Uterus (tissue), 2 donors: ENCODE results near the gene PRKAG2.

Experiments
- POLR2A ChIP-seq, 2 donors: fragments of 450-650 bp; IDR thresholded peaks; one replicate each; pipeline ENCODE4 v1.6.1; 2016; ENCODE audit warnings: antibody characterized with exemption in 2 of 2, mild to moderate bottlenecking in 1 of 2, moderate library complexity in 1 of 2
- TF ChIP-seq, protein P1 (sequence below), 4 experiments: fragments of 200-600 bp in 2 of 4; fragments of 450-650 bp in 2 of 4; sonication (generic) in 2 of 4; IDR thresholded peaks; one replicate each; pipeline ENCODE4 v1.5.1; 2016 to 2019; ENCODE audit warnings: antibody characterized with exemption in 4 of 4, mild to moderate bottlenecking in 2 of 4, moderate library complexity in 1 of 4

DNA sequence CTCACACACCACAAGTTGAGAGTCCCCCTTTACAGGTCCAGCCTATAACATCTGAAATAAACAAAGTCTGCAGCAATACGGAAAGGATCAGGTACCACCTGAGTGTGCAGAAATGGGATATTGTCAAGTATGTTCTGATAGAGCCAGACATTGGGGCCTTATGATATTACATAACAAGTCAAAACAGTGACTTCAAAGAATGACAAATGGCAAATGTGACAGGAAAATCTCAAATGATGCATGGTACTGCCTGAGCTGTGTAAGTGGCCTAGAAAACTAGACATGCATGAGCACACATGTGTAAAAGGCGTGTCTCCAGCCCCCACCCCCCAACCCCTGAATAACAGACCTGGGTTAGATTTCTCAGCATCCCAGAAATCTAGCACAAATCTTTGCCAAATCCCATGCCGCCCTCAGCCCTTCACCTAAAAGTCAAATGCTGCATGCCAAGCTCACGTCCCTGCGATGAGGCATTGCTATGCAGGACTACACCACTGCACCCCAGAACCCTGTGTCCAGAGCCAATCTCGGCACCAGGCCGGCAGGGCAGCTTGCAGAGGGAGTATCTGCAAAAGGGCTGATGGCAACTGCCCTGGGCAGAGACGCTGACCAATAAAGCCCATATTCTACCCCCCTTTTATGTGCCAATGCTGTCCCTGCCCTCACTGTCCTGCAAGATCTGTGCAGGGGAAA lies 58.8 kb downstream of the PRKAG2 start:
- TF ChIP-seq, protein P1, sequence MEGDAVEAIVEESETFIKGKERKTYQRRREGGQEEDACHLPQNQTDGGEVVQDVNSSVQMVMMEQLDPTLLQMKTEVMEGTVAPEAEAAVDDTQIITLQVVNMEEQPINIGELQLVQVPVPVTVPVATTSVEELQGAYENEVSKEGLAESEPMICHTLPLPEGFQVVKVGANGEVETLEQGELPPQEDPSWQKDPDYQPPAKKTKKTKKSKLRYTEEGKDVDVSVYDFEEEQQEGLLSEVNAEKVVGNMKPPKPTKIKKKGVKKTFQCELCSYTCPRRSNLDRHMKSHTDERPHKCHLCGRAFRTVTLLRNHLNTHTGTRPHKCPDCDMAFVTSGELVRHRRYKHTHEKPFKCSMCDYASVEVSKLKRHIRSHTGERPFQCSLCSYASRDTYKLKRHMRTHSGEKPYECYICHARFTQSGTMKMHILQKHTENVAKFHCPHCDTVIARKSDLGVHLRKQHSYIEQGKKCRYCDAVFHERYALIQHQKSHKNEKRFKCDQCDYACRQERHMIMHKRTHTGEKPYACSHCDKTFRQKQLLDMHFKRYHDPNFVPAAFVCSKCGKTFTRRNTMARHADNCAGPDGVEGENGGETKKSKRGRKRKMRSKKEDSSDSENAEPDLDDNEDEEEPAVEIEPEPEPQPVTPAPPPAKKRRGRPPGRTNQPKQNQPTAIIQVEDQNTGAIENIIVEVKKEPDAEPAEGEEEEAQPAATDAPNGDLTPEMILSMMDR (IDR thresholded peaks at IDR 0.05) = no peak
- TF ChIP-seq POLR2A (IDR thresholded peaks at IDR 0.05) = no peak
